ENCODE results near the gene TTYH1. TPM values are rescaled to one million over a fixed set of nuclear protein-coding genes. Genes with fewer than 3 reads are reported as not detected.

Gene TTYH1
- total and polyA plus RNA-seq, 2 of the 8 experiments (the other 6 are each of a cell fraction or from before 2014, with no cell fraction given): 26.7 to 46.5 TPM

DNA sequence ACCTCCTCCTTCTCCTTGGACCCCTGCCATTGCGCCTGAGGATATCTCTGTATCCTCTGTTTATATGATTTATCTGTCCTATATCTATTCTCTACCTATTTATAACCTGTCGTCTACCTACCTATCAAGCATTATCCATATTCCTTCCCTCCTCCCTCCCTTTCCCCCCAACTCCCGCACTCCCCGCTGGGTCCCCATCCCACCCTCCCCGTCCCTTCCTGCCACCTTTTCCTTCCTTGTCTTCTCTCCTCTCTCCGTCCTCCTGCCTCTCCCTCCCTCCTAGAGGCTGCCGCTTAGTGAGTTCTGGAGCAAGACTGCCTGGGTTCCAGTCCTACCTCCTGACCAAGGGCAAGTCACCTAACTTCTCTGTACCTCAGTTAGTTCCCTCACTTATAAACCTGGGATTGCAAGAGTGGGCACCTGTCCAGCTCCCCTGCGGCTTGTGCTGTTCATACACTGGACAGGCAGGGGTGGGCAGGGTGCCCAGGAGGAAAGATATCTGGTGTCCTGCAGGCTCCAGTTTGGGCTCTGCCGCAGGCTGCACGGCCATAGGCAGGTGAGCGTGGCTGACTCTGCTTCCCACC lies 16.1 kb downstream of the TTYH1 start:
- H3K4me1 ChIP-seq (replicated peaks in 1 of 4; ENCODE audit: control insufficient read depth in 3 of 4, insufficient read depth in 4 of 4, low read length in 3 of 4): peaks cover 0 to 38% (median 19%) of the 10 kb centered on the region in 4 experiments; a peak in 6 of 7 replicates
- H3K9me3 ChIP-seq (ENCODE audit: insufficient read depth in 2 of 2, low read depth in 1 of 2, low read length in 1 of 2): no peaks in the 10 kb centered on the region
- H4K5ac ChIP-seq (ENCODE audit: insufficient read length, low read depth, low read length): no peak overlapping the region
- peaks cover 3% of the 10 kb centered on the region; the same call in 1 of the 2 replicates for H3K79me1 ChIP-seq (ENCODE audit: low read depth, low read length)
- no peak overlapping the region for H3K9ac ChIP-seq (replicated peaks in 1 of 4; ENCODE audit: extremely low read depth in 1 of 4, low read depth in 3 of 4, low read length in 3 of 4)
- H3K23ac ChIP-seq (ENCODE audit: insufficient read length): no peak overlapping the region
- H2BK20ac ChIP-seq (ENCODE audit: low read length): no peak overlapping the region
- no peak overlapping the region for H3K18ac ChIP-seq (ENCODE audit: extremely low read depth, low read length)
- H3K14ac ChIP-seq (ENCODE audit: insufficient read length): no peak overlapping the region
- no peak overlapping the region for H2BK5ac ChIP-seq (ENCODE audit: low read depth, low read length)
- WGBS, 2 experiments (ENCODE audit: extremely low coverage in 1 of 2, insufficient coverage in 1 of 2, insufficient read length in 1 of 2, insufficient replicate concordance in 2 of 2, low coverage in 1 of 2, low lambda C conversion rate in 2 of 2, missing lambda C conversion rate in 1 of 2): 92% methylated on average over 7 of the region's 11 CpGs; no CpG with 5 or more reads in 1 of the 2 experiments
- peaks cover 4% of the 10 kb centered on the region for H3K23me2 ChIP-seq (ENCODE audit: low read depth, low read length)
- no peak overlapping the region for H3K56ac ChIP-seq (replicated peaks; ENCODE audit: insufficient read length, low read depth, low read length)
- DNase-seq (ENCODE audit: low read depth in 1 of 2, low spot score in 2 of 2) (no peak), FAIRE-seq (no peak)
- no peak overlapping the region for H3K27ac ChIP-seq (ENCODE audit: low read depth, low read length)
- H3K4ac ChIP-seq (replicated peaks; ENCODE audit: insufficient read length, low read depth, low read length): no peak overlapping the region
- H4K91ac ChIP-seq (replicated peaks; ENCODE audit: insufficient read length, low read length): no peak overlapping the region
- no peak overlapping the region for H2AK5ac ChIP-seq (ENCODE audit: low read depth, low read length)
- H2BK12ac ChIP-seq (ENCODE audit: low read depth, low read length): no peak overlapping the region
- TF ChIP-seq CHD2 (IDR thresholded peaks at IDR 0.05; ENCODE audit: low read length) (no peak), HDAC2 (IDR thresholded peaks at IDR 0.05; ENCODE audit: borderline replicate concordance in 1 of 2, low read depth in 2 of 2, low read length in 2 of 2) (no peak), RAD21 (IDR thresholded peaks at IDR 0.05 in 1 of 2, conservative IDR thresholded peaks at IDR 0.05 in 1 of 2; ENCODE audit: low read depth in 2 of 2, low read length in 2 of 2) (no peak), SP1 (IDR thresholded peaks at IDR 0.05; ENCODE audit: low read depth, low read length) (no peak)
- H2AFZ ChIP-seq (ENCODE audit: low read length): no peak overlapping the region
- no peak overlapping the region for H2BK120ac ChIP-seq (replicated peaks; ENCODE audit: low read depth, low read length)
- peaks cover 0 to 10% (median 1%) of the 10 kb centered on the region in 4 experiments; a peak in 3 of 8 replicates for H3K36me3 ChIP-seq (ENCODE audit: control insufficient read depth in 2 of 4, insufficient read depth in 4 of 4, low read length in 3 of 4)
- H3K4me2 ChIP-seq (ENCODE audit: insufficient read depth in 1 of 2, low read depth in 2 of 2, low read length in 2 of 2): peak overlapping the region; percentile 73 to 96; a peak in 3 of 4 replicates
- ChIA-PET CTCF (ENCODE audit: partially characterized antibody) (interaction anchor here (0.8 to 7.2 kb wide), 5 partner anchors 8 to 40 kb away, joined by 3 to 42 read pairs (median 32); partner anchors contain the start of gene TTYH1), POLR2A (ENCODE audit: partially characterized antibody) (interaction anchor here (1.3 to 13.5 kb wide), 5 partner anchors 10 to 17 kb away, joined by 4 to 133 read pairs (median 13); partner anchors contain the start of genes LENG8 and TTYH1)
- H3K79me2 ChIP-seq (ENCODE audit: control insufficient read depth in 1 of 2, insufficient read depth in 2 of 2, low read length in 2 of 2): no peaks in the 10 kb centered on the region
- H2BK15ac ChIP-seq (ENCODE audit: low read length): no peak overlapping the region
- H4K20me1 ChIP-seq (replicated peaks in 1 of 2; ENCODE audit: control insufficient read depth in 1 of 2, insufficient read depth in 2 of 2, low read length in 2 of 2): peaks cover 10 to 16% of the 10 kb centered on the region in 2 experiments
- no peak overlapping the region for H4K8ac ChIP-seq (ENCODE audit: extremely low read depth, insufficient read depth, low read length)
- H3K27me3 ChIP-seq (replicated peaks in 1 of 4; ENCODE audit: control insufficient read depth in 3 of 4, extremely low read depth in 1 of 4, insufficient read depth in 3 of 4, low read length in 3 of 4): peaks cover 0 to 3% (median 0%) of the 10 kb centered on the region in 4 experiments; a peak in 2 of 7 replicates
- peak overlapping the region in 2 of 4 experiments; percentile 43 to 67; a peak in 3 of 8 replicates for H3K4me3 ChIP-seq (ENCODE audit: extremely low read depth in 1 of 4, insufficient read depth in 2 of 4, low read depth in 3 of 4, low read length in 4 of 4)

Data from H1 (cell line).